GM18505 (cell line): ENCODE measurements around the gene ESR2.

Experiments
- ATAC-seq: cut with Tn5 transposase; IDR thresholded peaks from one replicate; pipeline ENCODE4 v1.9.1; 2021; ENCODE audit not compliant: unreplicated experiment
- POLR2A ChIP-seq: IDR thresholded peaks from 4 replicates; pipeline ENCODE4 v1.6.1; 2011; ENCODE audit warnings: borderline replicate concordance; ENCODE audit not compliant: insufficient read depth, insufficient read length; ENCODE audit errors: extremely low read depth

ESR2 gene

GRCh38 chr14:64112867-64113678 is 181.1 kb downstream of the ESR2 start:
- ATAC-seq: no peak
- TF ChIP-seq POLR2A: no peak

DNA sequence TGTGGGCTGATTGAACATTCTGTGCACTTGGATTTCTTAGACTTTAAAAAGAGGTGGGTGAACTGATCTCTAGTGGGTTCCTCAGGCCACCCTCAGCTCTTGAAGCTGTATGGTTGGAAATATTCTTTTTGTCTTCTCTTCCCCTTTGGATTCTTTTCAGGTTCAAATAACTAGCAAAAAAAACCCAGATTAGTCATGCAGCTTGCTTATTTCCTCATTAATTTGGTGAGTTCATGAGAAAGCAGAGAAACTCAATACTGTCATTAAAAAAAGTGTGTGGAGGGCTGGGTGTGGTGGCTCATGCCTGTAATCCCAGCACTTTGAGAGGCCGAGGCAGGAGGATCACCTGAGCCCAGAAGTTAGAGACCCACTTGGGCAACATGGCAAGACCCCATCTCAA is 183.4 kb downstream of the ESR2 start:
- TF ChIP-seq POLR2A: no peak
- ATAC-seq: no peak

GRCh38 chr14:64109819-64110554 is 184.2 kb downstream of the ESR2 start:
- ATAC-seq: no peak
- no peak for TF ChIP-seq POLR2A

GRCh38 chr14:64107438-64107837 is 186.7 kb downstream of the ESR2 start:
- TF ChIP-seq POLR2A: no peak
- ATAC-seq: no peak

DNA sequence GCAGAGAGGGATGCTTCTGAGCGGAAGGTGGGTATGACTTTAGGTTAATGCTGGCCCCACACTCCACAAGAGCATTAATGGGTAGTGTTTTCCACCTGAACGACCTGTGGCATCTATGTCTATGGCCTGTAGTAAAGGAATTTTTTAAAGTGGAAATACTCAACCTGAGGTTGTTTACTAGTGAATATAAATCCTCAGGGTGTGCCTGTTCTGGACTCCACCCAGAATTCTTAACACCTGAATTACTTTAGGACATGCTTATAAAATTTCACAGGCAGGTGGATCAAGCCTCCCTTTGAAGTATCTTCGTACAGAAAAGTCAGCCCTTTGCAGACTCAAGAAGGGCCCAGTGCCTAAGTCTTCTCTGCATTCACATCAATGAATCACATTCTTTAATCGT is 196.1 kb downstream of the ESR2 start:
- no peak for TF ChIP-seq POLR2A
- no peak for ATAC-seq

DNA sequence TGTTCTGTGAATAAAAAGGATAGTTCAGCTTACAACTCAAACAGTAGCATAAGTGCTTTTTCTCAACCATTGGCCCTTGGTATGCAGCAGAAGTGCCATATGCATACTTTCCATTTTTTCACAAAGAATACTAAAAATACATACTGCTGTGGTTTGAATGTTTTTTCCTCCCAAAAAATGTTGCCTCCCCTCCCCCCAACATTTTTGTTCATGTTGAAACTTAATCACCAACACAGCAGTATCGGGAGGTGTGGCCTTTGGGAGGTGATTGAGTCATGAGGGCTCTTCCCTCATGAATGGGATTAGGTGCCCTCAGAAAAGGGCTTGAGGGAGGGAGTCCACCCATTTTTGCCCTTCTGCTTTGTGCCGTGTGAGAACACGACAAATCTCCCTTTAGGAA is 198.6 kb downstream of the ESR2 start:
- ATAC-seq: no peak
- no peak for TF ChIP-seq POLR2A

DNA sequence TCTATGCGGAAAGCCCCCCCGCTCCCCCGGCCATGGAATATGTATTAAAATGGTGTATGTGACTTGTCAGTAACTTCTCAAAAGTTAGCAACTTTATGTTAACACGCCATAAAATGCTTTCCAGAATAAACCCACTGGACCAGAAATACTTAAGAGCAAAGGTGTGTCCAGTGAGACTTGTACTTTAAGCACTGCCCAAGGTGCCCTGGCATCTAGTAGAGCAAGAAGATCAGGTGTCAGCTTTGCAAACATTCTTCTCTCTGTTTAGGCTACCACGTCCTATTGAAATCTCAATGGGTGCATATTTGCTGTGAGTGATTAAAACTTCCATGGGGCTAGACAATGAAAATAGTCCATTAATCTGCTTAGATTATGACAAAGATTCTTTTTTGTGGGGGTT is 201.2 kb downstream of the ESR2 start:
- ATAC-seq: no peak
- TF ChIP-seq POLR2A: no peak

DNA sequence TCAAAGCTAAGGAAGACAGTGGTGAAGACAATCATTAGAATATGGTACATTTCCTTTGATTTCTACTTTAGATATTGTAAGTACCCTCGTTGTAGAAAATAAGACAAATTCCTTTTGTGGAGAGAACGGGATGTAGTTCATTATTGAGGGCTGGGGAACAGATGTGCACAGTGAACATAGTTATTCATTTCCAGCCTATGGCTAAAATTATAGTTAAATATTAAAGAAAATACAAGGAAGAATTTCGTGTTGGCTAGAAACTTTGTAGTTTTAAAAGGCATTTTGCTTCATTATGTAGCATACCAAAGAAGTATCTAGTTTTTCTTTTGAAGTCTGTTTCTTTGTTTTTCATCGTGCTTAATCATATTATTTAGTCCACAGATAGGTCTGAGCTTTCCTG is 201.8 kb downstream of the ESR2 start:
- no peak for ATAC-seq
- TF ChIP-seq POLR2A: no peak

DNA sequence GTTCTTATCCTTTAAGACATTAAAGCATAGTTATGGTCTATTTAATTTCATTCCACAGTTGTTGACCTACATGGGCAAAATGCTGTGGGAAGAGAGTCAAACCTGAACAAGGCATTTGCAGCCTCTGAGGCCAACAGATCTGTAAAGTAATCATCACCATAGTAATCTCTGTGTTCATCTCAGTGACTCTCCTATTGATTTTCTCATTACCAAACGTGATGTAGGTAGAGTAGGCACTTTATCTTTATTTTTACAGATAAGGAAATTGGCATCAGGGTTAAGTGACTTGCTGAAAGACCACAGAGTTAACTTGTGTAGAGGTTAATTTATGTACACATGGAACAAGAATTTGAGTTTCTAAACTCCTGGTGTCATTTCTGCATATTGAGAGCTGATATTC is 203.0 kb downstream of the ESR2 start:
- no peak for TF ChIP-seq POLR2A

DNA sequence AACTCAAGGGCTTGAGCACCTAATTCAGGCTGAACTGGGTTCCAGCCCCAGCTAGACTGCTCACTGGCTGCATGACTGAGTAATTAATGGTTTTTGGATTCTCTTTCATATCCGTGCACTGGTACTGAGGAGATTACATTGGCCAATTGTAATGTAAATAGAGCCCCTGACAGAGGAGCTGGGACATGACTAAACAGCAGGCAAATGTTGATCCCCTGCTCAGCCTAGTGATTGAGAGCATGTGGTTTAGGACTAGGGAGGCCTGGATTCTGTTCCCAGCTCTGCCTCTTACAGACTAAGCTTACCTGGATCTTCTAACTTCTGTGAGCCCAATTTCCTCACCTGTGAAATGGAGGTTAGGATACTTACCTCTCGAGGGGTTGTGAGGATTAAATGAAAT is 204.3 kb downstream of the ESR2 start:
- ATAC-seq: no peak
- no peak for TF ChIP-seq POLR2A

More for the DNA sequence above, 203.0 kb downstream of the ESR2 start:
- no peak for ATAC-seq

DNA sequence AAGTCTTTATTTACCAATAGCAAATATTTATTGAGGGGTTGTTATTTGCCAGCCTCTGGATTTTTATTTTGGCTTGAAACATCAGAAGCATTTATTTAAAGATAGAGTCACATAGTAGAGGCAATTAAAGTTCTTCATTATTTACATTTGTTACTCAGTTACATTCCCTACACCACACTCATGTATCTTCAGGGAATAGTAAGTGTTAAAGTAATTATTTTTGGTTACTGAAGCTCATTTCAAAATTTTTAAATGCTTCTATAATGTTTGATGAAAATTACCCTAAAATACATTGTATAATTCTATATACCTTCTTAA is 205.6 kb downstream of the ESR2 start:
- no peak for TF ChIP-seq POLR2A
- ATAC-seq: no peak

DNA sequence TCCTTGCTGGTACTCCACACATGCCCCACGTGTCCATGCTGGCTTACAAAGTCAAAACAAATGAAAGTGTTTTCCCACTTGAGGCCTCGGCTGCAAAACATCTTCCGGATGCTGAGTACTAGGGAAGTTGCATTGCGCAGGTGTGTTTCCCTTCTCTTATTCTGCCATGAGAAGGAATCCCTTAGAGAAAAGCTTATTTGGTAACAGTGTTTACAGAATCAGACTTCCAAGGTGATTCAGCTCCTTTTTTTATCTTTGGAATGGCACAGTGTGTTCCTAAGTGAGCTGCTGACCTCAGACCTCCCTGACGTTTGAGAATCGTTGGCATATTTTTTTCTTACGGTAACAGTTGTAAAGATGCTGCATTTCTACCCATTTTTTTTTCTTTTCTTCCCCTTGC is 211.3 kb downstream of the ESR2 start:
- no peak for ATAC-seq
- TF ChIP-seq POLR2A: no peak

DNA sequence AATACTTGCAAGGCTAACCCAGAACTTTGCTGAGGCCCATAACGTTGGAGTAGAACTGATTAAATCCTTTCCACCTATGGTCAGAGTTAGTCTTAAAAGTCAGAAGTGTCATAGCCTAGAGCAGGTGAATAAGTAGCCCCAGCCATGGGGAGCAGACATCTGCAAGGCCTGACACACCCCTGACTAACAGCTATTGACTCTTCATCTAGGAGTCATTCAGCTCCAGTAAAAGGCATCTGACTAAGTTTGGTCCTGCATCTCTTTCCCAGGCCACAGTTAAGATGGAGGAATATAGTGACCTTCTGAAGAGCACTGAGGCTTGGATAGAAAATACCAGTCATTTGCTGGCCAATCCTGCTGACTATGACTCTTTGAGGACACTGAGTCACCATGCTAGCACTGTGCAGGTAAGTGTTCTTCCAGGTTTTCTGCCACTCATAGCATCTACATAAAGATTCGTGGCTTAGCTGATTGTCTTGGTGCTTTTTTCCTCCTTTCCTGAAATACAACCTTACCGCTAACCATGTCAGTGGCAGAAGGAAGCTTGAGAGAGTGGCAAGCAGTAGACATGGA is 212.9 kb downstream of the ESR2 start:
- no peak for TF ChIP-seq POLR2A
- ATAC-seq: no peak

GRCh38 chr14:64080452-64080851 is 213.7 kb downstream of the ESR2 start:
- no peak for TF ChIP-seq POLR2A

GRCh38 chr14:64075613-64076005 is 218.6 kb downstream of the ESR2 start:
- no peak for TF ChIP-seq POLR2A
- no peak for ATAC-seq

More at GRCh38 chr14:64080452-64080851, 213.7 kb downstream of the ESR2 start:
- ATAC-seq: no peak
